GM19468 (cell line): ENCODE data around the gene PLAAT3.
"Not testable (repeated sequence)": the region's sequence is repeated elsewhere in the genome, so short reads cannot be mapped to it uniquely, and the experiment has no call there.

Experiments used
- ATAC-seq: cut with Tn5 transposase; IDR thresholded peaks from one replicate; pipeline ENCODE4 v1.9.1; 2021; ENCODE audit warnings: mild to moderate bottlenecking, moderate library complexity, moderate number of reproducible peaks; ENCODE audit not compliant: unreplicated experiment; ENCODE audit errors: extremely low read depth

Gene PLAAT3

DNA sequence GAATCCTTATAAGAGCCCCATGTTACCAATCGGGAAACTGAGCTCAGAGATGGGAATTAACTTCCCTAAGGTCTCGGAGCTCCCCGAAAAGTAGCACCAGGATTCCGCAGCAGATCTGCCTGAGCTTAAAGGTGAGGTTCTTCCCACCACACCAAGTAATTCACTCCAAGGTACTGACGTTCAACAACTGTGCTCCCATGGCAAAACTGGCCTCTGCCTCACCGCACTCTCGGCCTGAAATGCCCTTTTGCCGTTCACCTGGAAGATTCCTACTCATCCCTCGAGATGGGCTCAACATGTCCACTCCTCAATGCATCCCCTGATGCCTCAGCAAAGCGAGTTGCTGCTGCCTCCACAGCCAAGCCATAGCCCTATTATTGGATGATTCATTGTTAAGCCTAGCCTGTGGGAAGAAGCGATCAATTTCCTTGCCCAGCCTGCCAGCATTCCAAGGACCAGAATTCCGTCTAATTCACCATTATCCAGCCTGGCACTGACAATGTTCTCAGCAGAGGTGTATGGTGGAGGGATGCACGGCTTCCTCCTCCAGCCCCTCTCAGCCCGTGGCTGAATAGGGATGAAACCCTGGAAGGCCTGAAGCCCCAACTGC is 4.2 kb downstream of the PLAAT3 start:
- ATAC-seq: no peak

DNA sequence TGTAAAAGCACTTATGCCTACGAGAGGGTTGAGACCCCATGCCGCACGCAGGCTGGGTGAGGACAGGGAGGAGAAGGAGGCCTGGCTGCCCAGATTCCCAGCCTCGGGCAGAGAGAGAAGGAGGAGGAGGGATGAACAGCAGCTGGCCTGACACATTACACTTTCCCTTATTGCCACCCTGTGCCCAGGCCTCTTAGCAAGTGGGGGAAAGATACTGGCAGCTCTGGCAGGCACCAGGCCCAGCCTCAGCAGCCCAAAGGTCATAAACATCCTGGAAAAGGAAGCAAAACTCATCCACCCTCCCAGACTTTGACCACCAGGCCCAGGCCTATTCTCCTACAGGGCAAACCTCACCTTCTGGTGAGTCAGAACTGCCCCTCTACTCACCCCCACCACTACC is 4.7 kb downstream of the PLAAT3 start:
- ATAC-seq: no peak

DNA sequence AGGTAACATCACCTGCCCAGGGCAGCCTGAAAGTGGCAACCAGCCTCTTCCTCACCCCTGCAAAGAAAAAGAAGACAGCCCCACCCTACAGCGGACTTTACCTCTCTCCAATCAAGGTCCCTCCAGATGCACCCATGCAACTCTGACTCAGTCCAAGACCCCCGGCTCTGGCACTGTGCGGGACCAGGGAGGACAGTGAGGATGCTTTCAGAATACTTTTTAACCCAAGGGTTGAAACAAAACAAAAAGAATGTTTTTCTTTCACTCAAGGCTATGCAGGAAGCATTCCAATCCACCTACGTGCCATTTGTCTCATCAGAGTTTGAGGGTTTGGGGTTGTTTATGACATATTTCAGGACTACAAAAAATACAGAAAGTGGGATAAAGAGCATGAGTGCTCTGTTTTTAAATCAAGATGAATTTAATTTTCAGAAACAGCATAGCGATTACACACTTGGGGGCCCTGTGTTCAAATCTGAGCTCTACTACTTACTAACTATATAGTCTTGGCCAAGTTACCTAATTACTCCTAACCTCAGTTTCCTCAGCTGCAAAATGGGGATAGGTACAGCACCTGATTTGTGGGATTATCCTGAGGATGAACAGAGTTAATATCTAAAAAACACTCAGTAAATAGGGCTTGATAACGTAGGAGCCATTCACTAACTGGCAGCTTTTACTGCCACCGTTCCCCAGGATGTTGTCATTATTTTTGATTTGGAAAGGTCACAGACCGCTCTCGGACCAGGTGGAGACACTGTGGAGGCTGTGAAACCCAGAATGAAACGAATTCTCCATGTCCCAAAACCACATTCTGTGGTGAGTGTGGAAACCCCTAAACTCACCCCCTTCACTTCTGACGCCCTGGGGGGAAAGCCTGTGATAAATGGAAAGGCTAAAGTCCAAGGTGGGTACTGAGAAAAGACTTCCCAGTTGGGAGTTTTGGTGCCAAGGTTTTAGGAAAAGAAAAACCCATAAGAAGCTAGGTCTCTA is 5.6 kb downstream of the PLAAT3 start:
- no peak for ATAC-seq

DNA sequence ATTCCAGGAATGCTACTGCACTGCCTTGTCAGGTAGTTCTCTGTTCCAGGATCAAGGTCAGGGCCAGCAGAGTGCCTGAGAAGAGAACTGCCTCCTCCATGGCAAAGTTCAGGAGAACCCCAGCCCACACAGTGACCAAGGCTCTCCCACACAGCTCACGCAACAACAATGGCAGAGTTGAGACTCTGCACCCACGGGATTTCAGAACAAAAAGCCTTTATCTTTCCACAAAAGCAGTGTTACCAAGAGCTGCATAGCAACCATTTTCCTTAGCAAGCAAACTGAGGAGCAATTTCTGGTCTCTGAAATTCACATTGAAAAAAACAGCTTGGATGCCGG is 11.1 kb downstream of the PLAAT3 start:
- ATAC-seq: no peak

DNA sequence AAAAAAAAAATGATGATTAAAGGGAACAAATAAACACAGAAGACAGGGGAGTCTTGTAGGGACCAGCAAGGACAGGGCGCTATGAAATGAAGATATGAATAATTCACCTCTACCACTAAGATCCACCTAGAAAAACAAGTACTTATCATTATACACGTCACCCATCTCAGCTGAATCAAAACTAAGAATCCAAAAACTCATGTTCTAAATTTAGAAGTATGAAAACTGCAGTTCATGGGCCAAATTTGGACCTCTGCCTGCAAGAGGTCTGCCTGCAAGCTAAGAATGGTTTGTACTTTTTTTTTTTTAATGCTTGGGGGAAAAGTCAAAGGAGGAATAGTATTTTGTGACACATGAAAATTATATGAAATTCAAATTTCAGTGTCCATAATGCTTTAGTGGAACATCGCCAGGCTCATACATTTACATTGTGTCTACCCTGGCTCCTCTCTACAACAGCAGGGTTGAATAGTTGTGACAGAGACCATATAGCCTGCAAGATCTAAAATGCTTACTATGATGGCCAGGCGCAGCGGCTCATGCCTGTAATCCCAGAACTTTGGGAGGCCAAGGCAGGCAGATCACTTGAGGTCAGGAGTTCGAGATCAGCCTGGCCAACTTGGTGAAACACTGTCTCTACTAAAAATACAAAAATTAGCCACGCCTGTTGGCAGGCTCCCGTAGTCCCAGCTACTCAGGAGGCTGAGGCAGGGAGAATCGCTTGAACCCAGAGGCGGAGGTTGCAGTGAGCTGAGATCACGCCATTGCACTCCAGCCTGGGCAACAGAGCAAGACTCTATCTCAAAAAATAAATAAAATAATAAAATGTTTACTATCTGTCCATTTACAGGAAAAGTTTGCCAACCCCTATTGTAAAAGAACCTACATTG is 11.7 kb downstream of the PLAAT3 start:
- not testable (repeated sequence) for ATAC-seq

DNA sequence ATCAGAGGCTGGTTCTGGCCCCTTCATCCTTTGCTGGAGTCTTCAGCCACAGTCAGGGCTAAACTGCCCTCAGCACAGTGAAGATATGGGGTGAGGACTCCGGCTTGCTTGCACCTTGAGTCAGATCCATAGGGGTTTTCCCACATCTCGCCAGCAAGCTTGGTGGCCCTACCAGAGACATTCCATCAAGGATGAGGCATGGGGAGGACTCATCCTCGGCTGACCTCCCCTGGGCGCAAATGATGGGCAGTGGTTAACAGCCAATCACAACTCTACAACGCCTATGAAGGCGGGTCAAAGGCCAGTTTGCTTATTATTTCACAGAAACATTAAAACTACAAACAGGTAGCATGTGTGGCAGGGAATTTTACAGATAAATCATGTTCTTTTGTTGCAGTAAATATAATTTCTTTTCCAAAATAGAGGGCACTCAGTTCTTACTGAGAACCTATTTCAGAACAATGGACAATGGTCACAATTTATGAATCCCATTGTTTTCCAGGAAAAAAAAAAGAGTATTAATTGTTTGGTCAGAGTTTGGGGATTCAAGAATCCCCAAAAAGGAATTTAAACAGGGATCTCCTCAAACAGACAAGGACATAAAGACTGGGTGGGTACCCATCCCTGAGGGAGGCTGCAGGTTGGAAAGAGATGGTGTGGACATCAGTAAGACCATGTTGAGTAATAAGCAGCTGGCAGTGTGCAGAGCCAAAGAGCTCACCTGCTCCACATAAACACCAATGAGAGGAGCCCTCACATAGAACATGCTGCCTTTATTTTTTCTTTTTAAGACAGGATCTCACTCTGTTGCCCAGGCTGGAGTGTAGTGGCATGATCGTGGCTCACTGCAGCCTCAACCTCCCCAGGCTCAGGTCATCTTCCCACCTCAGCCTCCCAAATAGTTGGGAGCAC is 14.8 kb downstream of the PLAAT3 start:
- no peak for ATAC-seq

DNA sequence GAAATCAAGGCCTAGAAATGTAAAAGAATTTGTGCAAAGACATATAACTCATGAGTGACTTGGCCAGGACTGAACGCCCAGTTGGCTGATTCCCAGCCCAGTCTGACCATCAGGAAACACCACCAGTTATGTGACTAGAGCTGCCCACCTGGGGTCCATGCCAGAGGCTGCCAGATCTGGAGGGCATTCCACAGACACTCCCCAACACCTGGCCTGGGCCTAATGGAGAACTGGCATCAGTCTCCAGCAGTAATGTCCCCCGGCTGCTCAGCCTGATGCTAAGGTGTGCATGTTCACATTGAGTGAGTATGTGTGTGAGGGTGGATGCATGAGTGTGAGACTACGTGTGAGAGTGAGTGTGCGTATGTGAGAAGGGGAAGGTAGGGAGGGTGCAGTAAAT is 15.7 kb downstream of the PLAAT3 start:
- no peak for ATAC-seq

DNA sequence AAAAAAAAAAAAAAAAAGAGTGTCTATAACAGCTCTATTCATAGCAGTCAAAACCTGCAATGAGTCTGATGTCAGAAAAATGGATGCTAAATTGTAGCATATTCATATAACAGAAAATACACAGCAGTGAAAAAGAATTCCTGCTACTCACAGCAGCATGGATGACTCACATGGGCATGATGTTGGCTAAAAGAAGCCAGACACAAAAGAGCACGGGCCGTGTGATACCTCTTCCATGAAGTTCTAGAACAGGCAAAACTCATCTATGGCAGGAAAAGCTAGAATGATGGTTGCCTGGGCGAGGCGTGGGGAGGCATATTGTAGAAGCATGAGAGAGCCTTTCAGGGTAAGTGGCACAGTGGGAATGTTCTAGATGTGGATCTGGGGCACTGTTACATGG is 18.9 kb downstream of the PLAAT3 start:
- no peak for ATAC-seq

DNA sequence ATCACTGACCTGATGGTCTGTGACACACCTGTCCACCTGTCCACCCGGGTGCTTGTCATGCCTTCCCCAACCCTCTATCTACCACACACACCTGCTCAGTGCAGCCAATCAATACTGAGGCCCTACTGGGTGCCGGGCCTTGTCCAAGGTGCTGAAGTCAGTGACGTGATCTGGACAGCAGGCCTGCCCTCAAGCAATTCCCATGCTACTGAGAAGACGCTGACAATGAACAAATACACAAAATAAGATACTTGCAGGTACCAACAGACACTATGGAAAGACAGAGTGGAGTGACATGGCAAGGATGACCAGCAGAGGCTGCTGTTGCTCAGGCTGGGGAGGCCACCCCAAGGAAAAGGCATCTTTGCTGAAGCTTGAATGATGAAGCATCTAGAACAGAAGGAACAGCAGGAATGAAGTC is 21.2 kb downstream of the PLAAT3 start:
- no peak for ATAC-seq

DNA sequence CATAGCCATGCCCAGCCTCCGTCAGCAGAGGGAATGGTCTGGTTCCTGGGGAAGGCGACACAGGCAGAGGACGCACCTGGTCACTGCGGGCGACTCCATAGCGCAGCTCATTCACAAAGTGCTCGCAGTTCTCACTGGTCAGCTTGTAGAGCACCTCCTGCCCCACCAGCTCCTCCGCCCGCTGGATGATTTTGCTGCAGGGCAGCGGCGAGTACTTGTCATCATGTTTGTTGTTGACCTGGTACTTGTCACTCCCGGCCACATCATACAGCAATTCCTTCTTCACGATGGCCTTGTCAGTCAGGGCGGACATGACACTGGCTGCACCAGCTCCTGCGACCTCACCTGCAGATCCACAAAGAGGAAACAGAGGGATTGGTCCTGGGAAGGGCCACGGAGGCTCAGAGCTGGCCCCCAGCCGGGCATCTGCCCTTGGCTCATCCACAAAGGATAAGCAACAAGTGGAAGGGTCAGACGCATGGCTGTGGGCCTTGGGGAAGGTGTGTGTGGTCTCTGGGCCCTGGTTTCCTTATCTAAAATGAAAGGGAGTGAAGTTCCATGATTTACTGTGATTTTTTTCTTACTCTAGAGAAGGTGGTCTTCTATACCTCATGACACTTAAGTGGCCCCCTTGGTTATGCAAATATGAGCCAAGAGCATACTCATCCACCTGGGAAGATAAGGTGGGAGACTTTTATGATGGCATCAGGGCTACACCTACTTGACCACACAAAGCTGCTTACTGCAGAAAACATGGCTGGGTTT is 24.0 kb downstream of the PLAAT3 start:
- no peak for ATAC-seq

DNA sequence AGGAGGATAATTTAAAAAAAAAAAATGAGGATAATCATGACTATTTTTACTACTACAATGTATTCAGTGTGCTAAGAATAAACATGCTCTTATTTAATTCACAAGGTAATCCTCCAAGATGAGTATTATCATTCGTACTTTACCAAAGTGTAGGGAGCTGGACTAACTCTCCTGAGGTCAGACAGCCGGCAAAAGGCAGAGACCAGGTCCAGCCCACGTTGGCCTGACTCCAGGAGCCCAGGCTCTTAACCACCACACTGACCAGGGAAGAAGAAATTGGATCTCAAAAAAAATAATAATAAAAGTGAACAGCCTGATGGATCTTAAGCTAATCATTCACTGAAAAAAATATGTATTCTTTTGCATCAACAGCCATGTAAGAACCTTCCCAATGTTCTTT is 25.2 kb downstream of the PLAAT3 start:
- ATAC-seq: no peak

DNA sequence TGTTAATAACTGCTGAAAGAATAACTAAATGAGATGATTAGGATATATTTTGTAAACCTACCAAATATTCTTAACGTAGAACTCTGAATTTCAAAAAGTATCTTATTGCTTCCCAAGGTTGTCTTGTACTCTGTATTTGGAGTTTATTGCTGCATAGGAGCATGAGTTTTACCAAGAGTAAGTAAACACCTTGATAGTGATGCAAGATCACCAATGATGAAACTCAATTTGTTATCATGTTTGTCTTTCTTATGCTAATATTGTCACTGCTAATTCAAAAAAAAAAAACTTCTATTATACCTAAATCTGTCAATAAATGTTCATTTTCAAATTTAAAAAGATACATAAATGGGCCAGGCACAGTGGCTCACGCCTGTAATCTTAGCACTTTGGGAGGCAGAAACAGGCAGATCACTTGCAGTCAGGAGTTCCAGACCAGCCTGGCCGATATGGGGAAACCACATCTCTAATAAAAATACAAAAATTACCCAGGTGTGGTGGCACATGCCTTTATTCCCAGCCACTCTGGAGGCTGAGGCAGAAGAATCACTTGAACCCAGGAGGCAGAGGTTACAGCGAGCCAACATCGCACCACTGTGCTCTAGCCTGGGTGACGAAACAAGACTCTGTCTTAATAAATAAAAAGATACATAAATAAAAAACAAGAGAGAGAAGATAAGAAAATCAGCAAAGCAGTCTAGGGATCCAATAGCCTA is 27.6 kb downstream of the PLAAT3 start:
- no peak for ATAC-seq

DNA sequence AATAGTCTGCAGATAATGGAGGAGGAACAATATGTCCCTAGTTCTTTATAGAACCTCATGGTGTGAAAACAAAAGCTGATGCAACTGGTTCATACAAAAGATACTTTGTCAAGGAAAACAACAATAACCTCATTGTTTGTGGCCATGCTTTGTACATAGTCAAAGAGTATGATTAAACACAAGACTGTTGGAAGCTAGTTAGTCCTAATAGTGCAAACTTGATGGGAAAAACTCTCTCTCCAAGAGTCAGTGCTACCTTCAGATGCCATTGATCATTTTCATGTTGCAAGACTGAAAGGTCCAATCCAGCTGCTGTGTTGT is 30.9 kb downstream of the PLAAT3 start:
- ATAC-seq: no peak

DNA sequence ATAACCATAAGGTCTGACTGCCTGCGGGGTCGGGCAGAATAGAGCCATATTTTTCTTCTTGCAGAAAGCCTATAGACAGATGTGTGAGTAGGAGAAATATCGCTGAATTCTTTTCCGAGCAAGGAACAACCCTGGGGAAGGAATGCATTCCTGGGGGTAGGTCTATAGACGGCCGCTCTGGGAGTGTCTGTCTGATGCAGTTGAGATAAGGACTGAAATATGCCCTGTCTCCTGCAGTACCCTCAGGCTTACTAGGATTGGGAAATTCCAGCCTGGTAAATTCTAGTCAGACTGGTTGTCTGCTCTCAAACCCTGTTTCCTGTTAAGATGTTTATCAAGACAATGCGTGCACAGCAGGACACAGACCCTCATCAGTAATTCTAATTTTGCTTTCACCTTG is 33.0 kb downstream of the PLAAT3 start:
- not testable (repeated sequence) for ATAC-seq

DNA sequence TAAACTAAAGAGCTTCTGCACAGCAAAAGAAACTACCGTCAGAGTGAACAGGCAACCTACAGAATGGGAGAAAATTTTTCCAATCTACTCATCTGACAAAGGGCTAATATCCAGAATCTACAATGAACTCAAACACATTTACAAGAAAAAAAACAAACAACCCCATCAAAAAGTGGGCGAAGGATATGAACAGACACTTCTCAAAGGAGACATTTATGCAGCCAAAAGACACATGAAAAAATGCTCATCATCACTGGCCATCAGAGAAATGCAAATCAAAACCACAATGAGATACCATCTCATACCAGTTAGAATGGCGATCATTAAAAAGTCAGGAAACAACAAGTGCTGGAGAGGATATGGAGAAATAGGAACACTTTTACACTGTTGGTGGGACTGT is 35.4 kb downstream of the PLAAT3 start:
- not testable (repeated sequence) for ATAC-seq

DNA sequence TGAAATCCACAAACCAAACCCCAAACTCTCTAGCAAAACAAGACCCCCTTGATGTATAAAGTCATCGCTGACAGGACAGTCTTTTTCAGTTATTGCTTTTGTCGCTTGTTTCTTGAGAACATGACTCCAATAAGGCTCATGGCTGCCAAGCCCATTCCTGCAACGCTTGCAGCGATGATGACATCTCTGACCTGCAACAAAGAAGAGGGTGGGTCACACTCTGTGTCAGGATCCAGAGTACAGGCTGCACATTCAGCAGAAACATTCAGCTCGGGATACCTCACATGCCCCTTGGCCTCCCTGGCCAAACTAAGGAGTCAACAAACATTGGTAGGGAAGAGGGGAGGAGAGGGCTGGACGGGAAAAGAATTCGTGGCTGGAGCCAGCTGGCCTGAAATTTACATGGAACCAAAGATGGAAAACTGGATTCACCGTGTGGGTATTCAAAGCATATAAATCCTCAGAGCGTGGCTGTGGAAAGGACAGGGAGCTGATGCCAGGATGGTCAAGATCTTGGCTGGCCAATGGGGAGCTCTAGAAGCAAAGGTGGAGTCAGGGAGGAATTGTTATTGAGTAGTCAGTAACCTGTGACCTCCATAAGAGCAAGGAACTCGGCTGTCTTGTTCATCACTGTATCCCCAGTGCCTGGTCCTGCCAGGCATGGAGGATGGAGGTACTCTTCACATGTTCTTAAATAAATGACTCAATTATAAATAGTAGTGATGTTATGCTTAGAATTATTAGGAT is 39.2 kb downstream of the PLAAT3 start:
- no peak for ATAC-seq

DNA sequence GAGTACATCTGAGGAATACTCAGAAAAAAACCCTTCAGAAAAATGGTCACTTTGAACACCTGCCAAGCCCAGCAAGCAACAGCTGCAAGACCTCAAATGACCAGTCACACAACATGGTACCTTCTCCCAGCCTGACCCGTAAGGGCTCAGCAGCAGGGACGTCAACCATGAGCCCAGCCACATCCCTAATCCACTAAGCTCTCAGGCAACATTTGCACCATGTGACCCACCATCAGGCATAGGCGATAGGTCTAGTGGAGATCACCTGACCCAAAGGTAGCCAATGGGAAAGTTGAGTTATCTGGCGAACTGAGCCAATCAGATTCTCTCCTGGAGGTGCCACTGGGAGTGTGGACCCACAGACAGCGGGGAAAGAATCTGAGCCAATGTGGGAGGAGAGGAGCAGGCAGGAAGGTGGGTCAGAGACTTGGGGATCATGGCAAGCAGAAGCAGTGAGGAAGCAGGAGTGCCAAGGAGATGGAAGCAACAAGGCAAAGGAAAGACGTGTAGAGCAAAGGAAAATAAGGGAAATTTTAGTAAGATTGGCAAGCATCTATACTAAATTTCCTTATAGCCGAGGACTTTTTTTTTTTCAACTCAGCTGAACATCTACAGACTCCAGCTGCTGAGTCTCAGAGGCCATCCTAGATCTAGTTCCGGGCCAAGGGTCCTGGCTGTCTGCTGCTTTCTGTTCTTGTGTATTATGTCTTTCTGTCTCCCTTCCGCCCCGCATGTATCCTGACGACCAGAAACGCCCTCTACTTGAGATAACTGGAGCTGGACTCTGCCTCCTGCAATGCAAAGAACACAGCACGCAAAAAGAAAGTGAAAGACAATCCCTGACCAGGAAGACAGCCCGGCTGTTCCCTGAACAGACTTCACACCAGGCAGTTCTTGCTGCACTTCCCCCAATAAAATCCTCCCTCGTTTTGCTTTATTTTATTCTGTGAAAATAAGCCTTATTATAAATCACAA is 40.1 kb downstream of the PLAAT3 start:
- no peak for ATAC-seq
